GM12874 (cell line): ENCODE data around the gene OR4S2.

Source experiments
- TF ChIP-seq, protein P1 (sequence below): IDR thresholded peaks from 2 replicates; pipeline ENCODE4 v1.5.1; 2011; ENCODE audit warnings: low read depth, mild to moderate bottlenecking, control low read depth, low read length, moderate library complexity; ENCODE audit not compliant: insufficient read depth

Gene OR4S2

GRCh38 chr11:55658608-55659007 is 10.5 kb downstream of the OR4S2 start:
- TF ChIP-seq, protein P1, sequence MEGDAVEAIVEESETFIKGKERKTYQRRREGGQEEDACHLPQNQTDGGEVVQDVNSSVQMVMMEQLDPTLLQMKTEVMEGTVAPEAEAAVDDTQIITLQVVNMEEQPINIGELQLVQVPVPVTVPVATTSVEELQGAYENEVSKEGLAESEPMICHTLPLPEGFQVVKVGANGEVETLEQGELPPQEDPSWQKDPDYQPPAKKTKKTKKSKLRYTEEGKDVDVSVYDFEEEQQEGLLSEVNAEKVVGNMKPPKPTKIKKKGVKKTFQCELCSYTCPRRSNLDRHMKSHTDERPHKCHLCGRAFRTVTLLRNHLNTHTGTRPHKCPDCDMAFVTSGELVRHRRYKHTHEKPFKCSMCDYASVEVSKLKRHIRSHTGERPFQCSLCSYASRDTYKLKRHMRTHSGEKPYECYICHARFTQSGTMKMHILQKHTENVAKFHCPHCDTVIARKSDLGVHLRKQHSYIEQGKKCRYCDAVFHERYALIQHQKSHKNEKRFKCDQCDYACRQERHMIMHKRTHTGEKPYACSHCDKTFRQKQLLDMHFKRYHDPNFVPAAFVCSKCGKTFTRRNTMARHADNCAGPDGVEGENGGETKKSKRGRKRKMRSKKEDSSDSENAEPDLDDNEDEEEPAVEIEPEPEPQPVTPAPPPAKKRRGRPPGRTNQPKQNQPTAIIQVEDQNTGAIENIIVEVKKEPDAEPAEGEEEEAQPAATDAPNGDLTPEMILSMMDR, result no peak

DNA sequence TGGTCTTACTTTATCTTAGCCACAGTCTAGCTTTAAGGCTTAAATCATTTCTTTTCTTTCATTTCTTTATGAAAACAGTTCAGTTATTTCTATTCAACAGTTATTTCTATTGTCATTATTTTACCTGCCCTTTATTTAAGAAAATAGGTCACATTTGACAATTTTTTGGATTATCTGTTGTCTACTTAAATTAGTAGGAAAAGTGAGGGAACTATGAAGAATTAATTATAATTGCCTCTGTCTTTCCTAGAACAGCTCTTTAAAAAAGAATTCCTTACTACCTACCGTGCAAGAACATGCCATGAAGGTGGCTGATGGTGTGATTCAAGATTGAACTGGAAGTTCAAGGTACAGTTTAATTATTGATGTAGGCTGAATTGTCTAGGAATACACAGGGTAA is 13.8 kb downstream of the OR4S2 start, which contains the start of gene OR4C6:
OR4C6 (plus strand) TSS at position 301 of the 400 bp plus-strand sequence. CDS start 2,966 bp downstream, outside the sequence.
- TF ChIP-seq, protein P1, result no peak

DNA sequence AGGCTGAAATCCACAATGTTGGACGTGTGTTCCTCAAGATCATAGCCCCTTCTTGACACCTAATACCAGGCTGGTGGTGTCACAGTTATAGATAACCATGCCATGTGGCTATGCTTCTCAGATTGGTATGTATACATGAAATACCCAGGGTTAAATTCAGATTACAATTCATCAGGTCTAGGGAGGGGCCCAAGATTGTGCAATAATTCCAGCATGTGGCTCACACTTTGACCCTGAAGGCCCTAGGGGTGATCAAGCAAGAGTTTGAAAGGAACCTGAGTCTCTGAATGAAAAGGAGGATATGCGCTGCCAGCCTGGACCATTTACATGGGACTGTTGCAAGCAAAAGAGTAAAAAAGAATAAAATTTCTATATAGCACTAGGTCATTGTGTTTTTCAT is 21.2 kb downstream of the OR4S2 start:
- TF ChIP-seq, protein P1, result no peak

GRCh38 chr11:55673860-55674259 is 25.7 kb downstream of the OR4S2 start:
- TF ChIP-seq, protein P1, result no peak

DNA sequence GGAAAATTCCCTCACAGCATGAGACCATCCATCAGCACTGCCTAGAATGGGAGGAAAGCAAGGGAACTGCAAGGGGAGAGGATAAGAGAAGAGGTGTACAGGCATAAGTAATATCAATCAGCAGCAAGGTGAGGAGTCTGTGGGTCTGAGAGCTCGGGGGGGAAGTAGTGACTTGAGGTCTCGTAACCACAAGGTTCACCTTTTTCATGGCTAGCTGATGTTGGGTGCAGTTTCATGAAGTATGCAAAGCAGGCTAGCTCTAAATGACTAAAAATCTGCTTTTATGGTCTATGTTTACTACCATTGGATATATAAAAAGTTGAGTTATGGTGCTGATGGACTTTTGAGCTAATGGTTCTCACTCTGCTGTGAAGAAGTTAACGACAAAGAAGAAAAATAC is 49.7 kb downstream of the OR4S2 start:
- TF ChIP-seq, protein P1, result no peak

GRCh38 chr11:55701429-55701828 is 53.3 kb downstream of the OR4S2 start:
- TF ChIP-seq, protein P1, result no peak
